MM.1S (cell line): ENCODE results near the gene MARCHF9.
A peak's percentile ranks its signal among the peaks of the same experiment; 100 is the strongest.

Experiments used
- DNase-seq: peaks from one replicate; pipeline ENCODE4 v3.0.0-alpha.2; 2015
- H2AFZ ChIP-seq: fragments of 300-600 bp; sonication (generic); 2 replicates; pipeline ENCODE4 v1.6.0; 2016; ENCODE audit warnings: antibody characterized with exemption, low read length
- H3F3A ChIP-seq: fragments of 300-600 bp; sonication (generic); 2 replicates; pipeline ENCODE4 v1.6.1; 2016; ENCODE audit warnings: mild to moderate bottlenecking, antibody characterized with exemption, low read length, moderate library complexity, mixed read lengths; ENCODE audit not compliant: insufficient read depth
- H3K27ac ChIP-seq: fragments of 300-600 bp; sonication (generic); 2 replicates; pipeline ENCODE4 v1.5.1; 2016; ENCODE audit warnings: mild to moderate bottlenecking, low read length
- H3K27me3 ChIP-seq: fragments of 300-600 bp; sonication (generic); replicated peaks from 2 replicates; pipeline ENCODE4 v1.6.0; 2016; ENCODE audit warnings: low read length; ENCODE audit not compliant: insufficient read depth
- H3K36me3 ChIP-seq: fragments of 300-600 bp; sonication (generic); replicated peaks from 2 replicates; pipeline ENCODE4 v1.6.1; 2016; ENCODE audit warnings: mild to moderate bottlenecking, low read length, mixed read lengths; ENCODE audit not compliant: insufficient read depth
- H3K4me1 ChIP-seq: fragments of 300-600 bp; sonication (generic); 2 replicates; pipeline ENCODE4 v1.6.1; 2016; ENCODE audit warnings: low read length, mixed read lengths
- H3K4me2 ChIP-seq: fragments of 300-600 bp; sonication (generic); 2 replicates; pipeline ENCODE4 v1.6.0; 2016; ENCODE audit warnings: low read depth, low read length
- H3K4me3 ChIP-seq: fragments of 300-600 bp; sonication (generic); 2 replicates; pipeline ENCODE4 v1.5.1; 2016; ENCODE audit warnings: low read length, mixed read lengths
- H3K79me2 ChIP-seq: fragments of 300-600 bp; sonication (generic); 2 replicates; pipeline ENCODE4 v1.6.1; 2016; ENCODE audit warnings: mixed run types, low read length, mixed read lengths
- H3K9ac ChIP-seq: fragments of 300-600 bp; sonication (generic); 2 replicates; pipeline ENCODE4 v1.6.1; 2016; ENCODE audit warnings: low read length, mixed read lengths
- H3K9me2 ChIP-seq: fragments of 300-600 bp; sonication (generic); replicated peaks from 2 replicates; pipeline ENCODE4 v1.6.1; 2016; ENCODE audit warnings: mild to moderate bottlenecking, low read length, mixed read lengths; ENCODE audit not compliant: insufficient read depth
- H3K9me3 ChIP-seq: fragments of 300-600 bp; sonication (generic); replicated peaks from 2 replicates; pipeline ENCODE4 v1.6.1; 2016; ENCODE audit warnings: mild to moderate bottlenecking, low read length, mixed read lengths; ENCODE audit not compliant: insufficient read depth
- H4K20me1 ChIP-seq: fragments of 300-600 bp; sonication (generic); 2 replicates; pipeline ENCODE4 v1.6.1; 2016; ENCODE audit warnings: mild to moderate bottlenecking, low read length, moderate library complexity, mixed read lengths; ENCODE audit not compliant: insufficient read depth
- CTCF ChIP-seq: fragments of 300-600 bp; sonication (generic); IDR thresholded peaks from 2 replicates; pipeline ENCODE4 v1.5.1; 2016; ENCODE audit warnings: antibody characterized with exemption, low read length, mixed read lengths
- EZH2 ChIP-seq: fragments of 300-600 bp; sonication (generic); optimal IDR thresholded peaks from 2 replicates; pipeline ENCODE3; 2017; ENCODE audit warnings: low read depth, mild to moderate bottlenecking, antibody characterized with exemption, low read length, mixed read lengths
- EZH2phosphoT487 ChIP-seq: fragments of 300-600 bp; sonication (generic); IDR thresholded peaks from 2 replicates; pipeline ENCODE4 v1.6.1; 2018; ENCODE audit warnings: antibody characterized with exemption, low read length

The MARCHF9 gene

DNA sequence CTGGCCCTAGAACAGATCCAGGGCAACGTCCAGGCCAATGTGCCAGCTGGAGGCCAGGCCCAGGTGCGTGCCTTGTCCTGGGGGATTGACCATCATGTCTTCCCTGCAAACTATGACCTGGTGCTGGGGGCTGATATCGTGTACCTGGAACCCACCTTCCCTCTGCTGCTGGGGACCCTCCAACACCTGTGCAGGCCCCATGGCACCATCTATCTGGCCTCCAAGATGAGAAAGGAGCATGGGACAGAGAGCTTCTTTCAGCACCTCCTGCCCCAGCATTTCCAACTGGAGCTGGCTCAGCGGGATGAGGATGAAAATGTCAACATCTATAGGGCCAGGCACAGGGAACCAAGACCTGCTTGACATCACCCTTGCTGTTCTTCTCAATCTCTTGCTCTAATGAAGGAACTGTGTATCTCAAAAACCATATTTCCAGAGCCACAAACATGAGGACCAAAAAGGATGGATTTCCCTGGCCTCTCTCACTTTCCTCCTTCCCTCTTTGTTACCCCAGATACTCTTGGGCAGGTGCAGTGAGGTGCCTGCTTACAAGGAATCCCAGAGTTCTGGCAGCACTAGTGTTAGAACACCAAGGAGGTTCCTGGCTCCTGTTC, 25.5 kb downstream of the MARCHF9 start:
- H3K4me1 ChIP-seq: peaks cover 12% of the 10 kb centered on the region
- no peaks in the 10 kb centered on the region for H3K36me3 ChIP-seq
- H3K9me2 ChIP-seq: no peaks in the 10 kb centered on the region
- H3K4me2 ChIP-seq: no peak overlapping the region
- H3K27me3 ChIP-seq: no peaks in the 10 kb centered on the region
- H2AFZ ChIP-seq: no peak overlapping the region
- no peaks in the 10 kb centered on the region for H3K9me3 ChIP-seq
- no peak overlapping the region for H3K4me3 ChIP-seq
- no peak for DNase-seq
- H4K20me1 ChIP-seq: no peaks in the 10 kb centered on the region
- 0 out of 2 replicates have a peak, but pooled peaks cover 3% of the 10 kb centered on the region for H3F3A ChIP-seq
- no peak overlapping the region for H3K9ac ChIP-seq
- peaks cover 25% of the 10 kb centered on the region for H3K79me2 ChIP-seq
- TF ChIP-seq EZH2phosphoT487: no peak
- TF ChIP-seq EZH2: no peak
- TF ChIP-seq CTCF: no peak
- no peak overlapping the region for H3K27ac ChIP-seq

DNA sequence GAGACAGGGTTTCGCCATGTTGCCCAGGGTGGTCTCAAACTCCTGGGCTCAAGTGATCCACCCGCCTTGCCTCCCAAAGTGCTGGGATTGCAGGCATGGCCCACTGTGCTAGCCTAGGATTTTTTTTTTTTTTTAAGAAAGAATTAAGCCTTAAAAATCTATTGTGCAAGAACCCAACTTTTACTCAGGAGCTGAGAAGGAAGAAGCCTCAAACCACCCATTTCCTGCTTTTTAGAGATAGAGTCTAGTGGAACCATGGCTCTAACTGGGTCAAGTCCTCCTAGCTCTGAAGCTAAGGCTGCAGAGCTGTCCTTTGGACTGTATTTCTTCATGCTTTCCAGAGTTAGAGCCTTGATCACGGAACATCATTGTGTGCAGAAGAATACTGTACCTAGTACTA, 26.3 kb downstream of the MARCHF9 start:
- no peak for TF ChIP-seq EZH2
- TF ChIP-seq CTCF: no peak
- no peak for TF ChIP-seq EZH2phosphoT487
- Histone ChIP-seq H3K4me3 (no peak overlapping the region), H3K9ac (no peak overlapping the region), H3F3A (0 out of 2 replicates have a peak, but pooled peaks cover 3% of the 10 kb centered on the region), H4K20me1 (no peaks in the 10 kb centered on the region), H3K9me2 (no peaks in the 10 kb centered on the region), H3K4me2 (peak overlapping the region; percentile 42; the same call in 1 of the 2 replicates), H3K27me3 (no peaks in the 10 kb centered on the region), H3K27ac (0 out of 2 replicates have a peak overlapping the region, but pooled peaks have one; percentile 5), H3K9me3 (no peaks in the 10 kb centered on the region), H3K79me2 (peaks cover 33% of the 10 kb centered on the region), H2AFZ (no peak overlapping the region), H3K4me1 (peaks cover 12% of the 10 kb centered on the region), H3K36me3 (0 out of 2 replicates have a peak, but pooled peaks cover 5% of the 10 kb centered on the region)
- no peak for DNase-seq

DNA sequence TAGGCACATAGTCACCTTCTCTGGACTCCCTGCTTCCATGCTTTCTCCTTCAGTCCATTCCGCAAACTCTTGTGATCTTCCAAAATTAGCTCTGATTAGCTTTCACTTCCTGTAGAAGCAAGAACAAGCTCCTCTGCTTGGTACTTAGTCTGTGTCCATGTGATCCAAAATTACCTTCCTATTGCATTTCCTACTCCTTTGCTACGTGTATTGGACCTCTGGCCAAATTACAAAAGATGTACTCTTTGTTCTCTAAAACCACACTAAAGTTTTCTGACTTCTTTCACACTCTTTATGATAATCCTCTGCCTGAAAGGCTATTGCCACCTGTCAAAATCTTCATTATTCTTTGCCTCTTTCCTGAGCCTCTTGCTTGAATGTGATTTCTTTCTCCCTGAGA, 26.9 kb downstream of the MARCHF9 start:
- Histone ChIP-seq H3K36me3 (0 out of 2 replicates have a peak, but pooled peaks cover 8% of the 10 kb centered on the region), H3K9me2 (no peaks in the 10 kb centered on the region), H4K20me1 (no peaks in the 10 kb centered on the region), H3K27ac (0 out of 2 replicates have a peak overlapping the region, but pooled peaks have one; percentile 5), H3K27me3 (no peaks in the 10 kb centered on the region), H3K9ac (peak overlapping the region; percentile 95; the same call in 1 of the 2 replicates), H2AFZ (peak overlapping the region; percentile 50), H3K9me3 (no peaks in the 10 kb centered on the region), H3K79me2 (peaks cover 38% of the 10 kb centered on the region), H3K4me3 (peak overlapping the region; percentile 100; the same call in 1 of the 2 replicates), H3K4me1 (peaks cover 12% of the 10 kb centered on the region), H3K4me2 (peak overlapping the region; percentile 42; the same call in 1 of the 2 replicates), H3F3A (0 out of 2 replicates have a peak, but pooled peaks cover 3% of the 10 kb centered on the region)
- DNase-seq: no peak
- TF ChIP-seq EZH2phosphoT487 (no peak), EZH2 (no peak), CTCF (no peak)
